NCI-H1436 treated with DMSO at 0.1 percent for 48 hours (cell line): ENCODE measurements around the gene CDC5L.
A peak's percentile ranks its signal among the peaks of the same experiment; 100 is the strongest.

Source experiments
- DNase-seq: peaks from one replicate; lab custom pipeline; 2025; lab: John Stamatoyannopoulos, UW

CDC5L gene

DNA sequence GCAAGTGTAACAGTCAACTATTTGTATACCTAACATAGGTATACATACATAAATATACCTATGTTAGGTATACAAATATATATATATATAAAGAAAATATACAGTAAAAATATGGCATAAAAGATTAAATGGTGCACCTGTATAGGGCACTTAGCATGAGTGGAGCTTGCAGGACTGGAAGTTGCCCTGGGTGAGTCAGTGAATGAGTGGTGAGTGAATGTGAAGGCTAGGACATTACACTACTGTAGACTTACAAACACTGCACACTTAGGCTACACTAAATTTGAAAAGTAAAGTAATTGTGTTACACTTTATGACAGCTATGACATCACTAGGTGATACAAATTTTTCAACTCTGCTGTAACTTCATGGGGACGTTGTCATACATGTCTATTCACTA, 65.6 kb downstream of the CDC5L start:
- DNase-seq, result no peak

DNA sequence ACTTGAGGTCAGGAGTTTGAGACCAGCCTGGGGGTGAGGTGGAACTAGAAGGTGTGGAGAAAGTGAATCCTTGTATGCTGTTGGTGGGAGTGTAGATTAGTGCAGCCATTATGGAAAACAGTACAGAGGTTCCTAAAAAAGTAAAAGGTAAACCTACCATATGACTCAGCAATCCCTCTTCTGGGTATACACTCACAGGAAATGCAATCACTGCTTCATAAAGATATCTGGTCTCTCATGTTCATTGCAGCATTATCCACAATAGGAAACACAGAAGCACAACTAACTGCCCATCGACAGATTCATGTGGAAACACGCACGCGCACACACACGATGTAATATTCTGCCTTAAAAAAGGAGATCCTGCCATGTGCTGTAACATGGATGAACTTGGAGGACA, 66.7 kb downstream of the CDC5L start:
- DNase-seq, result no peak

DNA sequence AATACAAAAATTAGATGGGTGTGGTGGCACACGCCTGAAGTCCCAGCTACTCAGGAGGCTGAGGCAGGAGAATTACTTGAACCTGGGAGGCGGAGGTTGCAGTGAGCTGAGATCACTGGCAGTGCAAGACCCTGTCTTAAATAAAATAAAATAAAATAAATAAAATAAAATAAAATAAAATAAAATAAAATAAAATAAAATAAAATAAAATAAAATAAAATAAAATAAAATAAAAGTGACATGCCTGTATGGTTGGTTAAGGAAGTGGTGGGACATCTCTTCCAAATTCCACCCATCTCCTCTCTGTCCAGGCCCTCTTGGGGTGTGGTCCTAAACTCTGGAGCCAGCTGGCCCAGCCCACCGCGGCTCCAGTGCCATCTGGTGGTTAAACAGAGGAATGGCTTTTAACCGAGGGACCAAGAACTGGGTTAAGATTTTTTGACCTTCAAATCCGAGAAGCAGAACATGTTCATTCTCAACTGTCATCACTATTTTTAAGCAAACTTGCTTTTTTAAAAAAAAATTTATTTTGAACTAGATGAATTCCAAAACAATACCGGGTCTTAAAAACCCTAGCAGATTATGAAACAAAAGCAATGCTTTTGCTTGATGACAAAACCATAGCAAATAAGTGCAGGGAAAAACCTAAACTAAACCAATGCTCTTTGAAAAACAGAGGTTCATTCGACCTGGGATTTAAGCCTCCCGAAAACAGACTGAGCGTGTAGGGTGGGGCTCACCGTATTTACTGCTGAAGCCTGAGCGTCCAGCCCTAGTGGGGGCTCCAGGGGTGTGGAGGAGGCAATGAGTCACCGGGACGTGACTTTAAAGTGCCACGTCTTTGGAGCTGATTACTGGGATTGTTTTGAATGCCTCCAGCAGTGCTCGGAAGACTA, 68.8 kb downstream of the CDC5L start:
- DNase-seq, result no peak

DNA sequence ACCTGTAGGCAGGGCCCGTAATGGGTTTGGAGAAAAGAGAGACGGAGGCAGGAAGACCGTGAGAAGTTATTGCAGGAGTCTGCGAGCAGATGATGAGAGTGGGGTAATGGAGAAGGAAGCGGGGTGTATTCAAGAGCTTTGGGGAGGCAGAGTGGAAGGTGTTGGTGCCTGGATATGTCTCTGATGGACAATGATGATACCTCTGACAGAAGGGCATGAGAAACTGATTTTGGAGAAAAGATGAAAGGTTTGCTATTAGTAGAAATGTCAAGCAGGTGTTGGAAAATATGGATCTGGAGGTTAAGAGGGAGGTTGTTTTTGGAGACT, 69.4 kb downstream of the CDC5L start:
- no peak for DNase-seq

DNA sequence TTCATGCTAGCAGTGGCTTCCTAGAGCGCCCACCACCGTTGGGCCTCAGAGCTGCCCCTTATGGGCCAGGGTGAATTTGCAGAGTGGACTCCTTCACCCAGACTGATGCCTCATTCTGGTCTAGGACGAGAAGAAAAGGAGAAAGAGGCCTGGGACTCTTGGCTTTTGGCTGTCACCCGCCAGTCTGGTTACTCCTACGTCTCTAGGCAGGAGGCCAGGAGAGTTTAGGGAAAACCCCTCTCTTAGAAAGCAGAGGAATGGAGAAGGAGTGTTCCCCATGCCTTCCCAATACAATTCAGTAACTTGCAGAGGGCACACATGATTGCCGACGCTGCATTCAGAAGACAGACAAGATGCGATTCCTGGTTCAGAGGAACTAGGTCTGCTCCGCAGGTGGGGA, 70.1 kb downstream of the CDC5L start:
- DNase-seq, result no peak

DNA sequence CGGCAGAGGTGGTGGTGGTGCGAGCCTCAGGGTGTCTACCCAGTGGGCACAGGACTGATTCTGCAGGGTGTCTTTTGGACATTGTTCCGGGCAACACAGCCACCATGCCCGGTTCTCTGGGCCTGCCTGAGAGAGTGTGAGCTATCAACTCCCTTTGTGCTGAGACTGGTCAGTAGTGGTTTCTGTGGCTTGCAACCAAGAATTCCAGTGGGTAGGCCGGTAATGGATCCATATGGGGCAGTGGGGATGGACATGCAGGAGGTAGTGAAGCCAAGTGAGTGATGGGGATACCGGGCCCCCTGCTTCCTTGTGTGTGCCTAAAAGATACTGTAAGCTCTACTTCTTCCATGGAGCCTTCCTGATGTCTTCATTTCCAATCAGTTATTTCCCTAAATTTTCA, 71.0 kb downstream of the CDC5L start:
- no peak for DNase-seq

DNA sequence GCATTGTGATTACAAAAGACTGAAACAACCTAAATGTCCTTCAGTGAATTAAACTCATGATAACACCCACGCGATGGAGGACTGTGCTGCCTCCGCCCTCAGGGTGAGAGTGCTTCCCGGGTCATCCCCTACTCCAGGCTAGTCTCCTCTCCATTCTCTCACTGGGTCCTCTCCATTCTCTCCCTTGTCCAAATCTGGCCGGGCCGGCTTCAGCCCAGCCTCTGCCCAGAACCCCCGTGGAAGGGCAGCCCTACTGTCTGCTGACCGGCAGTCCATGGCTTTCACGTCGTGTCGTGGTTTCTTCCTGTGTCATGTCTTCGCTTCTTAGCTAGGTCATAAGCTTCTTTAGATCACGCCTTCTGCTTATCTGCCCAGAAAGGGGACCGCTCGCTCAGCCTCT, 74.8 kb downstream of the CDC5L start:
- no peak for DNase-seq

DNA sequence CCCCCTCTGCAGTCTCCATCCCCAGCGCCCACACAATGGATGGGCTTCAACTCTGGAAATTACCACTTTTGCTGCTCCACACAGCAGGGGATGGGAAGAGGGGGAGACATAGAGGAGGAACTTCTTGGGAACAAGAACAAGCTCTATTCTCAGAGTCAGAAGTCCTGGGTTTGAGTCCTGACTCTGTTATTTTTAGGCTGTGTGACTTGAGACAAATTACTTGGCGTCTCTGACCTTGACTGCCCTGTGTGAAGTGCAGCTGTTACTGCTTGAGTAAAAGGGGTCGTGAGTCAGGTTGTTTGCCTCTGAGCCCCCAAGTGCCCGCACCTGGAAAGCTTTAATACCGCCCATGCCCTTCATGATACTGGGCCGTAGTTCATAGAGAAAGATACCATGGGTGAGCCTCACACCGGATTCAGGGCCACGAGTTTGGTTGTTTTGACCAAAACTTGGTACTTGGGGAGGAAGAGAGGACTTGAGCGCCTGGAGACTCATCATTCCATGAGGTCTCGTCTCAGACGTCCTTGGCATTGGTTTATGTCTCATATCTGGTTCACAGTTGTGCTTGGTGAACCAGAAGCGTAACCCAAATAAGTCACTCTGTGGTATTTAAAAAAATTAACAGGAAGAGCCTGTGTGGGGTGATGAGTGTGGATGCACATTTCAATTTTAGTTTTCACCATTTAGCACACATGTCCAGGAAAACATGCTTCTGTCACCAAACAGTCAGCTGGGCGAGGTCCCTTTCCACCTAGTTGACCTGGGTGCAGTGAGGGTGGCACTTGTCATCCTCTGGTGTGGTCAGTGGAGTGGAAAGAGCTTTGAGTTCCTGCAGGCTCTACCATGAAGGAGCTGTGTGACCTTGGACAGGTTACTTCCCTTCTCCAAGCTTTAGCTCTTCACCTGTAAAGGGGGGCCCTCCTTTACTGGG, 75.6 kb downstream of the CDC5L start:
- DNase-seq, result no peak

DNA sequence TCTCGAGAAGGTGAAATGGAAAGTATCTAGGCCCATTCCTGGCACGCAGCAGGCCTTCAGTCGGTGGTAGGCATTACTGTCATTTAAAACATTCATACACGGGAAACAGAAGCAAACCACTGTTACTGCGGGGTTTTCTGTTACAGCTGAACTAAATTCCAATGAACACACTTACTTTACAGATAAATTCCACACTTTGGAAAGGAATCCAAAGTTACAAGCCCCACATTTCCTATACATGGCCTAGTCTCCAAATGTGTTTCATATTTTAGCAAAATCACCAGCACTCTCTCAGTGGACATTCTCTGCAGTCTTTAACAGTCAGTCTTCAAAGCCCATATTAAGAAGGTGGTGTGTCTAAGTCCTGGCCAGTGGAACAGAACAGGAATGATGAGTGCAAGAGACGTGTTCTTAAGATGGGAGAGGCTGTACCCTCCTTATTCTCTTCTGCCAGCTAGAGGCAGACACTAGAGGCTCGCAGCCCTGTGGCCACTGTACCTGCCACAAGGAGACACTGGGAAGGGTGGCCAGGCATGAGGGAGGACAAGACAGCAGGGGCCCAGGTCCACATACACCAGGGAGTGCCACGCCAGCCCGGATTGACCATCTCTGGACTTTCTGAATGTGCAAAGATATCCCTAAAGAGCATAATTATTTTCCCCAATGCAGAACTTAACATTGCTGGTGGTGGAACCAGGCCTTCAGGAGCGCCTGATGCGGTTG, 76.4 kb downstream of the CDC5L start:
- no peak for DNase-seq

DNA sequence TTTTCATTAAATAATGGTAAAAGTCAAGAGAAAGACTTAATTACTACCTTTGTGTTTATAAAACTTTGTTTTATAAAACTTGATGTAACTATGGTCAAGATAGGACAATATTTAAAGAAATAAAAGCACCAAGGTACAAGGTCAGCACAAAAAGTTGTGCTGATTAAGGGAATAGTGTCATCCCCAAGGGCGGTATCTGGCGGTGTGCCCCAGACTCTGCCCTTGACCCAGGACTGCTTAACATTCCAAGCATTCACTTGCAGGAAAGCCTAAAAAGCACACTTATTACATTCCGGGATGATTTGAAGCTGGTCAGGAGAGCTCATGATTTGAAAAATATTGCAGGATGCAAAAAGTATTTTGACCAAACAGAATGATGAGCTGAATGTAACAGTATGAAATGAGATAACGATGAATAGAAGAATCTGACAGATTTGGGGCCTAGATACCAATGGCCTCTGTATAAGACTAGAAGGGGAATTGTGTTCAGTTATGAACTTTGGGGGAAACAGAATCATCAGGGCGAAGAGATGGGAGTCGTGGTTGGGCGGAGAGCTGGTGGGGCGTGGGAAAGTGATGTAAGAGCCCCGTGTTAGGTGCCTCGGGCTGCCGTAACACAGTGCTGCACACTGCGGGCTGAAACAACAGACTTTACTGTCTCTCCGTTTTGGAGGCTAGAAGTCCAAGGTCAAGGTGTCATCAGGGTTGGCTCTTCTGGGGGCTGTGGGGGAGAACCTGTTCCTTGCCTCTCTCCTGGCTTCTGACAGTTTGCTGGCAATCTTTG, 77.2 kb downstream of the CDC5L start:
- DNase-seq, result no peak

DNA sequence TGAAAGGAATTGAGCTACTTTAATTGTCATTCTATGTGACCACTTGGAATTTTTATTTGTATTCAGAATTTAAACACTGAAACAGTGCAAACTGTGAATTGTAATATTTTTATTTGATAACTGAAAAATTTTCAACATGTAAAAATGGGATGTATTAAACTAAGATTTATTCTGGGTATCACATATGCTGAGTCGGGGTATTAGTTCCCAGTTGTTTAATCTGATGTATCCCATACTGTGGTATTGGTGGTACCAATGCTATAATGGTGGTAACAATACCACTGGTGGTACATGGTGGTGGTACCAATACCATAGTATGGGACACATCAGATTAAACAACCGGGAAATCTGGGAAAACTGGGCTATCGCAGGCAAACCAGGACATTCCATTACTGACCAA, 79.4 kb downstream of the CDC5L start:
- no peak for DNase-seq

DNA sequence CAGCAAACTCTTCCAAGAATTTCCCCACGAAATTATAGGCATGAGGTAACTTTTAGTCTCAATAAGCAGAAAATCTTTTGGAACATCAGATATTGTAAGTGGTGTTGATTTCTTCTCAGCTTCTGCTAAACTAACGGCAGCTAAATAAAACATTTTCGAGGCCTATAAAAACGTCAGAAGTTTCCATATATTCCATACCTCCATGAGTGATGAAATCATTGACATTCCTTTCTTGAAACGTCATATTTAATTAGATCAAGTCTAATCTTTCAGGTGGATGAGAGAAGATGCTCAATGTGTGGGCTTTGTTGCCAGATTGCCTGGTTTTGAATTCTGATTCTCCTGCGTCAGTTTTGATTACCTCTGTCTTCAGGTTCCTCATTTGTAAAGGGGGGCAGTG, 81.3 kb downstream of the CDC5L start:
- no peak for DNase-seq

DNA sequence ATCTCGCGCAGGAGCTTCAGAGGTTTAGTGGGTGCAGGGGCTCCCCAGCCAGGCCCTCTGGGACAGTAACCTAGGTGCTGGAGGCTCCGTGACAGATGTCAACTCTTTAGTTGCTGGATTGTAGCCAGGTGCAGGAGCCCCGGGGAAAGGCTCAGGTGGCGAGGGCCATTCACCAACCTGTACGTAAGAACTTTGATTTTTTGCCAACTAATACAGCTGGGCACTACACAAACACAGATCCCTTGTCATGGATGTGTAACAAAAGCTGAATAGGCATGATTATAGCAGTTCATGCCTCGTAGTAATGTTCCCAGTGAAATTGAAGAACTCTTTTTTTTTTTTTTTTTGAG, 82.6 kb downstream of the CDC5L start:
- peak; percentile 94 for DNase-seq

DNA sequence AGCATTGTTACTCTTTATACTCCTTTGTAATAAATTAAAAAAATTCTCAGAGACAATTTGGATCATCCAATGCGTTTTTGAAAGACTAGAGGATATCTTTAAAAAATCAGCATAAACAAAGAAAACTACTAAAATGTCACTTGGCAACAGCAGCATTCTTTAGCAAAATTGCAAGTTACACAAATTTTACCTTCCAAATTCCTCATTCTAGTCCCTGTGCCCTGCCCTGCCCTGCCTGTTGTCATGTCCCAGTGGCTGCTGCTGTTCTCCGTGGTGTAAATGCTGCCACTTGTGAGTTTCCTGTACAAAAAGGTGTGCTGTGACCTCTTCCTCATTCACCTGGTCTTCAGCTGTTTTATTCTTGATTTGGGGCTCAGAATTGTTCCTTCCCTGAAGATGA, 83.2 kb downstream of the CDC5L start:
- no peak for DNase-seq

DNA sequence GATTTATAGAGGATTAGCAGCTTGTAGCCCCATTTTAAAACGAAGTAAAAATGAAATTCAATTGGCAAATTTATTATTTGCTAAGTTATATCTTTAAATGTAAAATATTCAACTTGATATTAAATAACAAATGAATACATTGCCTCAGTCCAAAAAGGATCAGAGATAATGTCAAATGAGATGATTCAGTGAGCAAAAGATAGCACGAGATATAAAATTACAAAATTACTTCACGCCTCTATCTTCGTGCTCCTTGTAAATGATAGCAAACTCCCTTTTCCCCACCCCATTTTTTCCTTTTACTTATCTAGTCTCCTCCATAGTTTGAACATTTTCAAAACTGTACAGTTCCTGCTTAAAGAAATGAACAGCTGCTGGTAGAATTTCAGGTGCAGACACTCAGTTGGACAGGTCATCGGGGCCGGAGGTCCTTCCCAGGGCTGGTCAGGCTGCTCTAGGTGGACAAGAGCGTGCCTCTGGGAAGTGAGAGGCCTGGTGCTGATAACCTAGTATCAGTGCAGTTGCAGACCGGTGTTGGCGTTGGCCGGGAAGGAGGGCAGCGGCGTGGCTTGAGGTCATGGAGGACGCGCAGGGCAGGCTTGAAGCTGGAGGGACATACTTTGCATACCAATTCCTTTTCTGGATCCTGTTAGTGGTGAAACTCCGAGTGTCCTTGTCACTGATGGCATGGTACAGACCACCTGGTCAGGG, 83.9 kb downstream of the CDC5L start:
- no peak for DNase-seq

DNA sequence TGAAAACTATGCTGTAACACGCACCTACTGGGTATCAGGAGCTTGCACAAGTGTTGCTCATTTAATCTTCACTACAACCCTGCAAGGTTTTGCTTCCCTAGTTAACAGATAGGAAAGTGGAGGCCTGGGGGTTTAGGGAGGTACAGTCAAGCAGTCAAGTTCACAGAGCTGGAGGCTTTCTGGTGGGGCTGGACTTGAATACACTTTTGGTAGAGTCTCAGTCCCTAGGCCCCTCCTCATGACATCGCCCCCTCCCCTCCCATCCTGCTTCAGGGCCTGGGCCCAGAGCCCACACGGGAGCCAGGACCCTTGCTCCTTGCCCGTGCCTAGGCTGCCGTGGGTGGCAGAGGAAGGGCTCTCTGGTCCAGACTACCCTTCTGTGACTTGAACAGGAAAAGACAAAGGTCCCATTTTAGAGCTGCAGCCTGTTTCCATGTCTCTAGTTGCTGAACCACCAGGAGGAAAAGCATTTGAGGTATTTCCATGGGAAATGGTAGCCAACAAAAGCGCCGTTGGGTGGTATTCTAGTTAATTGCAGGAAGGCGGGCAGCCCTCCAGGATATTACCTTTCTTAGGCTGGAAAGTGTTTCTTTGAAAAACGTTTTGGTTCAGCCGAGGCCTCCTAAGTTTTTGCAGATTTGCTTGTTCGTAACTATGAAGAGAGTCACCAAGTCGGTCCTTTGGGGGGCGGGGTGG, 84.9 kb downstream of the CDC5L start:
- DNase-seq, result no peak

DNA sequence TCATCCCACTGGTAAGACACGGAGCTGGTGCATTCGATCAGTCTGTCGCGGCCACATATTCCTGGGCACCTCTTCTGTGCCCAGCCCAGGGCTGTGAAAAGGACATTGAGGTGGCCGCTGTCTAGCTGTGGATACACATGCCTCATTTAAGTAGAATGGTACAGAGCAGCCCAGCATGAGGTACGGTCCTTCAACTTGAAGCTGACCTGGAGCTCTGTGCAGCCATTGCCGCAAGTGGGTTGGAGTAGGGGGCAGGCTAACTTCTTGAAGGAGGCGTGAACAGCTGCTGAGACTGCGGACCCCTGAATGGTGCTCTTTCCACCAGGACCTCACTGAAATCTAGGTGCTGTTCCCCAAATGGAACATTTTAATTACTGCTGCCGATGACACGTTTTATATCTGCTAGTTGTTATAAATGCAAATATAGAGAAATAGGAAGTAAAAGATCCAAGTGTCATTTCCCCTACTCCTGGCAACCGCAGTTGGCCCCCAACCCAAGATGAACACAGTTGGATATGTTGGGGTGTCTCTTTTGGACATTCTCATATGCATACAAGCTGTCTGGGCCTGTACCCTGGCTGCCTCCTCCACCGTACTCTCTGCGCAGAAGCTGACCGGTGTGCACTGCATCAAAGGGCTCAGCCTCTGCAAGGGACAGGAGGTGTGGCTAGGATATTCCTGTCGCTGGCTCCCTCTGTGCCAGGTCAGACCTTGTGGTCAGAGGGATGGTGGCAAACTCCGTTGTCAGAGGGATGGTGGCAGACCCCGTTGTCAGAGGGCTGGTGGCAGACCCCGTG, 86.1 kb downstream of the CDC5L start:
- DNase-seq, result no peak

DNA sequence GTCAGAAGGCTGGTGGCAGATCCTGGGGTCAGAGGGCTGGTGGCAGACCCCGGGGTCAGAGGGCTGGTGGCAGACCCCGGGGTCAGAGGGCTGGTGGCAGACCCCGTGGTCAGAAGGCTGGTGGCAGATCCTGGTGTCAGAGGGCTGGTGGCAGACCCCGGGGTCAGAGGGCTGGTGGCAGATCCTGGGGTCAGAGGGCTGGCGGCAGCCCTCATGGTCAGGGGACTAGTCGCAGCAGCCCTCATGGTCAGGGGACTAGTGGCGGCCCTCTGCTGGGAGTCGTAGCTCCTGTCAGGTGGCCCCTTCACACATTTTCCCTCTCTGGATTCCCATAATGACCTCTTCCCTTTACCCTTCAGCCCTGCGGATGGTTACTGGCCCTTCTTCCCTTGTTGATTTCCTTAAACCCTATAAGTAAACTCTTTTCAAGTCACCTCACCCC, 86.7 kb downstream of the CDC5L start:
- DNase-seq, result no peak

DNA sequence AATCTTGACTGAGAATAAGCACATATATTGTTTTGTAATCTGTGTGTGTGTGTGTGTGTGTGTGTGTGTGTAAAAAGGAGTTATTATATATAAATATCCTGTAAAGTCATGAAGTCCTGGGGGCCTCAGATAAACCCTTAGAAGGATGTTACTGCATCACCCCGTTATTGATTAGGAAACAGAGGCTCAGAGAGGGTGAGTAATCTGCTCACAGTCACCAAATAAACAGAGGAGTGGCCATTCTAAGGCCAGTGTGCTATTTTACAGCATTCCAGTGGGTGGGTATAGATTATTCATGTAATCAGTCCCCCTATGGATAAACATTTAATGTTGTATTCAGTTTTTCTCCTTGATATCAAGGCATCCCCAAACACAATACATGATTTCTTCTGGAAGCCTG, 87.1 kb downstream of the CDC5L start:
- DNase-seq, result no peak

DNA sequence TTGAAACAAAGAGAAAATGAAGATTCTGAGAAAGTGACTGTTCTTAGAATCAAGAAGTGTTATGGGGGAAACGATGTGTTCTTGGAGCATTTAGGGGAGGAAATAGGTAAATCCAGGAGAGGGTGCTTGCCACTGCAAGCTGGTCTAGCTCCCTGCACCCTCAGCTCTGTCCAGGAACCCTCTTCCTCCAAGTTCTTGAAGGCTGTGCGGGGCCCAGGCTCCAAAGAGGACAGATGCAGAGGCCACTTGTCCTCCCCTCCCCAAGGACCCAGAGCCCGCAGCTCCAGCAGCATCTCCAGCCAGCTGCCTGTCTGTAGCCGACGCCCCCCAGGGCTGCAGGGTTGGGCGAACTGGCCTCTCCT, 87.9 kb downstream of the CDC5L start:
- no peak for DNase-seq
